Hematopoietic multipotent progenitor cell treated with erythropoietin and hydrocortisone succinate and interleukin-3 and kit ligand, for 15 days (in vitro differentiated cells): Measurements from ENCODE around the gene KCNC1.

Experiments used
- DNase-seq: peaks from one replicate; pipeline ENCODE4 v3.0.0-alpha.2; 2015; ENCODE audit warnings: low spot score

The KCNC1 gene

DNA sequence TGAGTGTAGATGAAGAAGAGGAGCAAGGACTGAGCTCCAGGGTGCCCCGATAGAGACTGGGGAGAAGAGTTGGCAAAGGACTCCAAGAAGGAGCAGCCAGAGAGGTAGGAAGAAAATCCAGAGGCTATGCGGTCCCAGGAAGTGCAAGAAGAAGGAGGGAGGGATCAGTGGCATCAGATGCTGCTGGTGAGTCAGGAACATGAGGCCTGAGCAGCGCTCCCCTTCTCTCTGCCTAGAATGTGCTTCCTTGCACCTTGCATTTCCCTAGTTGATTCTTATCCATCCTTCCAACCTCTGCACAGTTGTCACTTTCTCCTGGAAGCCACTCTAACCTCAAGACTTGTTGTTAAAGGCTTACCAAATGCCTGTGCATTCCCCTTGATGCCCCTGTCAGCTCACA, 21.3 kb downstream of the KCNC1 start:
- DNase-seq: no peak

DNA sequence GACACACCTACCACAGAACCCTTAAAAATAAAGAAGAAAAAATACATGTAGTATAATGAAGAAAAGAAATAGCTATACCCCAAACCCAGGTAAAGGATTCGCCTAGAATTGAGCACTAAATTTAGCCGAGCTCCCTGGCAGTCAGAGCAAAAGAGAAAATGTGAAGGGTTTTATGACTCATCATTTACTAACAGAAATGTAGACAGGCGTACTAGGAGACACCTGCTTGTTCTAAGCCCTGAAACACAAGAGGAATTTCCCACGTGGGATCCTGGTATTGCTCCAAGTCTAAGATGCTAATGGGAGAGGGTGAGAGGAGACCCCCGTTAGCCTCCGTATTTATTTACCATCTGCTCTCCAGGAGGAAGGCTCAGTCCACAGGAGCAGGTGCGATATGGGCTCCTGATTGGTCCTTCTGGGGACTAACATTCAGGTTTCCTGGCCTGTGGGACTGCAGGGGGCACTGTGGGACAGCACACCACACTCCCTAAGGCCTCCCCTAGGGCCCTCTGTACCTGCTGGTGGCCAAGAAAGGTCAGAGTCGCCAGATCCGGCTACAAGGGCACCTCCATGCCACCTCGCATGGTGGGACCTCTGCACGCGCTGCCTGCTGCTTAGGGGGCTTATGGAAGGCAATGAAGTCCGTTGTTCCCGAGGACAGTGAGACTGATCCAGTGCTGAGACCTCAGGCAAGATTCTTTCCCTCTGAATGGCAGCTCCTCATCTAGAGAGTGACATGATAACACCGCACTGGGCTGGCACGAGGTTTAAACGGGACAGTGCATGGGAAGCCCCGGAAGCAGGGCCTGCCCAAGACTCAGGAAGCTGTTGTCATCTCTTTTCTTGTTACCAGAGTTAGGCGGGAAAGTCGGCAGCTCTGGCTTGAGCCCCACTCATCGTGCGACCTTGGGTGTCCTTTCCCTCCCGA, 25.8 kb downstream of the KCNC1 start:
- peak; percentile 2 for DNase-seq

DNA sequence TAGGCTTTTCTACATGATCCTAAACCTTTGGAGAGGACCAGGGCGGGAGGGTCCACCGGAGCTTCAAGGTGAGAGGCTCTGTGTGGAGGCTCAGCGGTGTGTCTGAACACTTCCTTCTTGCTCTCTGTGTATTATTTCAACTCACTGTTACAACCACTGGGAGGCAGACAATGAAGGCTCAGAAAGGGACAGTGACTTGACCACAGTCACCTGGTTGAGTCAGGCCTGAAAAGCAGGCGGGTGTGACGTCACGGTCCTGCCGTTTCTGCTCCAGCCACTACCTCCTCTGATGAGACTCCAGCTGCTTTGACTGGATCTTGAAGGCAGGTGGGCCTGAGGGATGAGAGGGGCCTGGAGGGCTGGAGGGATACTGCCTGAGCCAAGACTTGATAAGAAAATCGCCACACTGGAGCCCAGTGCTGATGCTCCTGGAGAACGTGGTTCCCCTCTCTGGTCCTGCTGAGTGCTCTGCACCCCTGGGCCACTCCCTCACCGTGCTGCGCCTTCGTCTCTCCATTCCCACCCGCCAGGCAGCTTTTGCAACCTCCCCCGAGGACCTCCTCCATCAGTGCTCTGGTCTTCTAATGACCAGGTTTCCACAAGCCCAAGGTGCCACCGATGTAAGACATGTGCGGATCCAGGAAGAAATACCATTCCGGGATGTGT, 27.9 kb downstream of the KCNC1 start:
- DNase-seq: no peak

DNA sequence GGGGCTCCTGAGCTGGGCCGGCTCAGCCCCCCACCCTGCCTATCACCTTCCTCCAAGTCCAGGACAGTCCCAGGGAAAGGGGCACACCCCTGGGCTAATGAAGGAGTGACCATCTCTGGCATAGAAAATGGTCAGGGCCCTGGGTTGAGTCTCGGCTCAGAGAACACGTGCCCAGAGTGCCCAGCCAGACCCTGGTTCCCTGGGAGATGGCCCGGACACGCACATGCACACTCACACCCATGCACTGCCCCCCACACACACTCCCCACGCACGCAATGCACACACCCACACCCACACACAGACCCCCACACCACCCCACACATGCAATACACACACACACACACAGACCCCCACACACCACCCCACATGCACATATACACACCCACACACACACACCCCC, 28.7 kb downstream of the KCNC1 start:
- DNase-seq: no peak

DNA sequence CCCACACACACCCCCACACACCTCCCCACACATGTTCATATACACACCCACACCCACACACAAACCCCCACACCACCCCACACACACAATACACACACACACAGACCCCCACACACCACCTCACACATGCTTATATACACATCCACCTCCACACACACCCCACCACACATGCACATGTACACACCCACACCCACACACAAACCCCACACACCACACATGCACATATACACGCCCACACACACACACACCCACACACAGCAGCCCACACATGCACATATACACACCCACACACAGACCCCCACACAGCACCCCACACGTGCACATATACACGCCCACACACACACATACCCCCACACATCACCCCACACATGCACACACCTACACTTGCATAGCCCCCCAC, 29.1 kb downstream of the KCNC1 start:
- no peak for DNase-seq

DNA sequence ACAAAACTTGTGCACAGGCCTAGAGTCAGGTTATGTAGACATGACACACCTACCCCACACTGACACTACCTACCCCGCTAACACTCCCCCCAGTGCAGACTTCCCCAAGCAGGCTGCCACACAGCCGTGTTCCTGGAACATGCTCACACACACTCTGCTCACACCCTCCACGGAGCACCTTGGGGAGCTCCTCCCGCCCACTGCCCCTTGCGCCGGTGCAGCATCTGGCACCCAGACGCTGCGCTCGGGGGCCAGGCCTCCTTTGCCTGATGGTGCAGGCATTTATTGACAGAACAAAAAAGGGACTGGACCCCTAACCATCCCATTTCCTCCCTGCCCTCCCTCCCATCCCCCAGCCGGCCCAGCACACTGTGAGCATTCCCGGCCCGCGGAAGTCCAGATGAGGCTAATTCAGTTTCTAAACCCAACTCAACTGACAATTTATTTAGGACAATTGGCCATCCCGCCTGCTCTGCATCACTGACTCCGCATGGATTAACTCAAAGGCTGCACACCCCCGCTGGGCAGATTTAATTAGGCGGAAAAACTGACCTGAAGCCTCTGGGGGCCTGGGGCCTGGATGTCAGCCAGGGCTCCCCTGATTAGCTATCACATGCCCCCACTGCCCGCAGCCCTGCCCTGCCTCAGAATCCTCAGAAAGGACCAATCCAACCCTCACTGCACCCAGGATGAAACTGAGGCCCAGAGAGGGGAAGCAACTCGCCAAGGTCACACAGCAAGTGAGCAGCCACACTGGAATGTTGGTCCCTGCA, 30.1 kb downstream of the KCNC1 start:
- no peak for DNase-seq

DNA sequence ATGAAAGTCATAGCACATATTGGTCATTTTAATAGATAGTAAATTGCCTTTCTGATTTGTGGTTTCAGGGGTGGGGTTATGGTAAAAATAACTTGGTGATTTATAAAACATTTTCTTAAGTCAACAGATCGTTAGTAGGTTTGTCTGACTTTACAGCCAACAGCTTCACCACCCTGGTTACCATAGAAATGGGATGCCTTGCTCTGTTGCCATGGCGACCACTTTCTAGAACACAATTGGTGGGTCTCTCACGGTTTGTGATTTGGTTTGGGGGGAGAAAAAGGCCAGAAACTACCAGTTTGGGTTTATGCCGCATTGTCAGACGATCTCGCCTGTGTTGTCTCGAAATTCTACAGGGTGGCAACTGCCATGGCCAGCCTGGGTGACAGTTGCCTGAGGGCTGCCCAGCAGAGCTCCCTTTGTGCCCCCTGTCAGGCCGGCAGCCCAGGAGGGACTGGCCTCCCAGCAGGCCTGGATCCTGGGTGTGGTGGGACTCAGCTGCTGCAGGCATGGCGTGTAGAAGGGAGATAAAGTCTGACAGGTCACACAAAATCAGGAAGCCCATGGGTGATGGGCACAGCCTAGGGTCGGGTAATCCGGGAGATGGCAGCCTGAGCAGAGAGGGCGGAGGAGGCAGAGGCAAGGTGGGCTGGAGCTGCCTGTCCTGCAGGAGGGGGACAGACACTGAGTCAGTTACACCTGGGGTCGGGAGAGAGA, 30.9 kb downstream of the KCNC1 start:
- no peak for DNase-seq

DNA sequence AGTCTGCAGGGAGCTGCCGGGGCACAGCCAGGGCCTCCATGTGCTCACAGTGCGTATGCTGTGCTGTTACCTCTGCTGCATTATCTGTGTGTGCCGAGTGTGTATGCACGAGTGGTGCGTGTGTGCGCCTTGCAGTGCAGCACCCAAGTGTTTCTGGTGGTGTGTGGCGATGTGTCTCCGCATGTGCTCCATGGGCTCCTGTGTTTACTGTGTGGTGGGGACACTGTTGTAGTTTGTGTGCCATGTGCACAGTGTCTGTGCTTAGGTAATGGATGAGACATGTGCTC, 31.4 kb downstream of the KCNC1 start:
- no peak for DNase-seq

DNA sequence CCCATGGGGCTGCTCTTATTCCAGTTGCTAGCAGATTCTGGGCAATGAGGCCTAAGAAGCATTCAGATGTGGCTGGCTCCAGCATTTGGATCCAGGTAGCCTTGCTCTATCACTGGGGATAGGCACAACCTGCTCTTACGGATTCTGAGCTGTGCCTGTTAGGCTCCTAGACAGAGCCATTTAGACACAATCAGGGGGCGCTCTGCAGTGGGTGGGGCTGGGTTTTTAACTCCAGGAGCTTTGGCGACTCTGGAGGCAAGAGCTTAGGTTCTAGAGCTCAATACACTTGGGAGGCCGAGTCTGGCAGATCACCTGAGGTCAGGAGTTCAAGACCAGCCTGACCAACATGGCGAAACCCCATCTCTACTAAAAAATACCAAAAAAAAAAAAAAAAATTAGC, 32.0 kb downstream of the KCNC1 start:
- no peak for DNase-seq

DNA sequence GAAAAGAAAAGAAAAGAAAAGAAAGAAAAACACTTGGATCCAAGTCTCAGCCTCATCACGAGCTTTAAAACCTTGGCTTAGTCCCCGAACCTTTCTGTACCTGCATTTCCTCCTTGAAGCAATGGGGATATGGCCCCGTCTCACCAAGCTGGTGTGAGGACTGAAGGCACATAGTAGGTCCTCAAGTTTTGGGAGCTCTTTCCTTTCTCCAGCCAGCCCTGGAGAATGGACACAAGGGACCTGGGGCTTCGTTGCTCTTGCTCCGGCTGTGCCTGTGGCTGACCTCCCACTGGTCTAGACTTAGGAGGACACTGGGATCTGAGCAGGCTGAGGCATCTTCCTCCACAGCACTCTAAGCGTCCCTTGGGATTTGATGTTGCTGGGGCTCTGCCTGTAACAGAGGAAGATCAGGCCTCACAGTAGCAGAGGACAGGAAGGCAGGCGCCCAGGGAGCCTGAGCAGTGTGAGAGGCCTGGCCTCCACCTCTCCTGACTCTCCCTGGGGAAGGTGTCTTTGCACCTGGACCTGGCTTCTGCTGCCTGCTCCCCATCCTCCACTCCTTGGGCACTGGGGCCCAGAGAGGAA, 32.8 kb downstream of the KCNC1 start:
- no peak for DNase-seq

DNA sequence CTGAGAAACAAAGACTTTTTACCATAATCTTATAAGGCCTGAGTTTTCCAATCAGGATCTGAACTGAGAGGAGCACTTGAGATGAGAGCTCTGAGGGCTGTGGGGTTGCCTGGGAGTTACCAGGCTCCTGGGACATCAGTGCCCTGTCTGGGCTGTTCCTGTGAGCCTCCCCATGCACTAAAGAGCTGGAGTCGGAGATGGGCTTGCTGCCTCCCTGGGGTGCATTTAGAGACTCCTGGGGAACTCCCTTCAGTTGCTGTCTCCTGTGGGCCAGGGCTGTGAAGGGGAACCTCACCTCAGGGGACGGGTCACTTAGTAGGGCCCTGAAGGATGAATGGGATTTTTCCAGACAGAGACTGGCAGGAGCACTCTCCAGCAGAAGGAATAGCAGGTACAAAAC, 33.3 kb downstream of the KCNC1 start:
- no peak for DNase-seq

DNA sequence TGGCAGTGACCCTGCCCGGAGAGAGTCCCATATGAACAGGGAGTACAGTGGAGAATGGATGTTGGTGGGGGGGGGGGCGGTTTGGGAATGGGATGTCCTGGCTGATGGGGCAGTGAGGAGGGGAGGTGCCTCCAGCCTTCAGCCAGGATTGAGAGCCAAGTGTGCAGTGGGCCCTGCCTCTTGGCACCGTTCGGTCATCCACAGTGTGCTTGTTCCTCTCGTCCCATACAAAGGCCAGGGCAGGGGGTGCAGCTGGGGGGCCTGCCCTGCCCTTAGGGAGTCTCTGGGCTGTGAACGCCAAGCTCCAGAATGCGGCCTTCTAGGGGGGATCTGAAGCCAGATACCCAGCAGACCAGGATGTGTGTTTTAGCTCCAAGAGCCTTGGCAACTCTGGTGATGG, 34.0 kb downstream of the KCNC1 start:
- DNase-seq: no peak

DNA sequence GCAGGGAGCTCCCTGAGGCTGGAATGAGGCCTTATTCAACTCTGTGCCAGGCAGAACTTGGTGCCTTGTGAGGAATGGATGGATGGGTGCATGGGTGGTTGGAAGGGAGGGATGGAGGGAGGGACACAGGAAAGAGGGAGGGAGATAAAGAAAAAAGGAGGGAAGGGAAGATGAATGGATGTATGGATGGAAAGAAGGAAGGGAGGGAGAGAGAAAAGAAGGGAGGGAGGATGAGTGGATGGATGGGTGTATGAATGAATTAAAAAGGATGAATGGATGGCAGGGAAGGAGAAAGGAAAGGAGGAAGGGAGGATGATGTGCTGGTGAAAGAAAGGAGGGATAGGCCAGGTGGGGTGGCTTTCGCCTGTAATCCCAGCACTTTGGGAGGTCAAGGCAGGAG, 34.6 kb downstream of the KCNC1 start:
- DNase-seq: no peak

DNA sequence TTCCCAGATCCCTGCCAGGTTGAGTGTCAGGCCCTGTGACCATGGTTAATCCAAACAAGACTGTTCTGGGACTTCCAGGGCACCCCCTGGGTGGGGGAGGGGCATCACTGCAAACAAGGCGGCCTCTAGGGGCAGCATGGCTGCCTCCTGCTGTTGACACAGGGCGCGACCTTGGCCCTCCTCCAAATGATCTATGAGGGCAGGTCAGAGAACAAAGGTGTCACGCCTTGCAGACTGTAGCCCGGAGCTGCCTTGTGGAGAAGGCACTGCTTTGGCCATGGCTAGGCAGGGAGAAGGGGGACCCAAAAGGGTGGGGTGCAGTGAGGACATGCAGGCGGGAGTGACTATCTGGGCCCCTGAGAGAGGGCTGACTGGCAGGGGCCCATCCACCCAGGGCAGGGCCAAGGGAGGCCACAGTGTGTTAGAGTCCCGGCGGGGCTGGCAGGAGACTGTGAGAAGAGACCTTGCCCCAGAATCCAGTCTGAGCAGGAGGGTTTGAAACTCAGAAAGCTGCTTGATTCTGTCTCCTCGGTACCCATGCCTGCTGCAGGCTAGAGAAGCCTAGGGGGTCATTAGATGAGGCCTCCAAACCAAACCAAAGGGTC, 35.6 kb downstream of the KCNC1 start:
- peak; percentile 8 for DNase-seq

DNA sequence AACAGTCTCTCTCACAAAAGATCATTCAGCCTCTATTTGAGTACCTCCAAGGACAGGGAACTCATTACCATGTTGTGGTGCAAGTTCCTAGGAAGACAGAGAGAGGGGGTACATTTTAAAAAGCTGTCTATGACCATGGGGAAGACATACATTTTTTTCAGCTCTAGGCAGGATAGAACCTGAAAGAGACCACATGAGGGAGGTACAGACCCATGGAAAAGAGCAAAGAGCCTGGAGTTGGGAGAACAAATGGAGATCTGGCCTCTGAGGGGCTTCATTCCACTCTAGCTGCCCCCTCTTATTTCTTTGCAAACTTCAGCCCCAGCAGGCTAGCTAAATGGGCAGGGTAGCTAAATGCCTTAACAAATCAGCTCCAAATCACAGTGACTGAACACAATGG, 36.3 kb downstream of the KCNC1 start:
- DNase-seq: no peak

DNA sequence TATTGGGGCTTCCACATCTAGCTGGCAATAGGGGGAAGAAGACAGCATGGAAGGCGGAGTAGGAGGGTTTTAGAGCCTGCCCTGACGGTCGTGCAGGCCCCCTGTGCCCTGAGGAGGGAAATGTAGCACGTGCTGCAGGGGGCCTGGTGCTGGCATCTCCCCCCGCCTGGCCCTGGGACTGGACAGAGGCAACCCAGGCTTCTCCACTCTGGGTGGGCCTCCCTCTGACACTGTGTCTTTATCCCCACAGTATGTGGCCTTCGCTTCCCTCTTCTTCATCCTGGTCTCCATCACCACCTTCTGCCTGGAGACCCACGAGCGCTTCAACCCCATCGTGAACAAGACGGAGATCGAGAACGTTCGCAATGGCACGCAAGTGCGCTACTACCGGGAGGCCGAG, 36.8 kb downstream of the KCNC1 start:
- no peak for DNase-seq

DNA sequence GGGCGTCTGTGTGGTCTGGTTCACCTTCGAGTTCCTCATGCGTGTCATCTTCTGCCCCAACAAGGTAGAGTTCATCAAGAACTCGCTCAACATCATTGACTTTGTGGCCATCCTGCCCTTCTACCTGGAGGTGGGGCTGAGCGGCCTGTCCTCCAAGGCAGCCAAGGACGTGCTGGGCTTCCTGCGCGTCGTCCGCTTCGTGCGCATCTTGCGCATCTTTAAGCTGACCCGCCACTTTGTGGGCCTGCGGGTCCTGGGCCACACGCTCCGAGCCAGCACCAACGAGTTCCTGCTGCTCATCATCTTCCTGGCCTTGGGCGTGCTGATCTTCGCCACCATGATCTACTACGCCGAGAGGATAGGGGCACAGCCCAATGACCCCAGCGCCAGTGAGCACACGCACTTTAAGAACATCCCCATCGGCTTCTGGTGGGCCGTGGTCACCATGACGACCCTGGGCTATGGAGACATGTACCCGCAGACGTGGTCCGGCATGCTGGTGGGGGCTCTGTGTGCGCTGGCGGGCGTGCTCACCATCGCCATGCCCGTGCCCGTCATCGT, 37.3 kb downstream of the KCNC1 start:
- no peak for DNase-seq

DNA sequence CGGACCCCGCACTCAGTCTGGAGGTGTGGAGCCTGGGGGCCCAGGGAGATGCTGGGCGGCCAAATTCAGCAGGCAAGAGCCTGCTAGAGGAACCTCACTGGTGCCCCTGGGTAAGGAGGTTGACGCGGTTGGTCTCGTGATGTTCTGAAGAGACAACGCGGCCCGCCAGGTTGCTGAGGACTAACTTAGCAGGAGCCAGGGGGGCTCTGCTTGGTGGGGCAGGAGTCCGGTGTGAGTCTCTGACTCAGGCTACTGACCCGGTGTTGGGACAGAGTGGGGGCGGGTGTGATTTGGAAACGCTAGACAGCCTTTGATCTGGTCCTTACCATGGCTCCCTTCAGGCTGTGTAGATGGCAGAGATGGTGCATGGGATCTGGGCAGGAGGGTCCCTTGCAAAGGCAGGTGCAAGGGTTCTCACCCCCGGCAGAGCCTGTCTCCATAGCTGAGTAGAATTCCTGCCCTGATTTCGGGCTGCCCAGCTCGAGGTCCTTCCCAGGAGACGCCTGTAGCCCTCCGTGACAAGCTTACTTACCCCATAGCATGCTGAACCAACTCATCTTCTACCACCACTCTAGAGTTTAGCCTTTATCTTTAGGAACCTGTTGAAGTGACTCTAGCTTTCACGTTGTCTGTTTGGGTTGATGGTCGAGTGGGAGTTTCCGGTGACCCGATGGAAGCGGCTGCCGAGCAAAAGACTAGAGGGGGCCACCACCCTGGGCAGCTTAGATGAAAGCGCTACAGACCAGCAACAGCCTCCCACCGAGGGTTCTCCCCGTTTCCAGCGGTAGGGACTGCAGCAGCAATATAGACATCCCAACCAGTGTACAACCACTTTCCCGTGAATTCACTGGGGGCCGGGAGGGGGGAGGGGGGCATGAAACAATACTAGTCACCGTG, 38.4 kb downstream of the KCNC1 start:
- DNase-seq: no peak

DNA sequence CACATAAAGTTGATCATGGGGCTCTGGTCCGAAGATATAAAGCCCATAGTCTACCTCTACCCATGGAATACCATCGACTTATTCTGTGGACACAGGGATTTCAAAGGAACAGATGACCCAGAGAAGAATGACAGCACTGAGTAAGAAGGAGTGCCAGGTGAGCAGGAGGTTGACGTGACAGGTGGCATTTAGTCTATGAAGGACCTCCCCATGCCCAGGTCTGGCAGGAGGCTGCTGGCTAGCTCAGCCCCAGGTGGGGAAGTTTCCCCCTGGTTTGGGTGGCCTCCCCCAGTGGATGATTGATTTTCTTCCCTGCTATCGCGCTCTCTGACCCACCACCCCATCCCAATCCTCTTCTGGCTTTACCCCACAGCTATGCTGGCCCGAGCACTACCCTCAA, 39.1 kb downstream of the KCNC1 start:
- DNase-seq: no peak
